Transverse colon (tissue), 4 donors: ENCODE results near the gene PHACTR3.

ENCODE experiments used
- CTCF ChIP-seq, 5 experiments: fragments of 200-600 bp in 3 of 5; fragments of 450-650 bp in 2 of 5; sonication (generic) in 3 of 5; IDR thresholded peaks; 1 replicate in 2 of 5; 2 replicates in 3 of 5; pipeline ENCODE4 v1.5.1; 2016 to 2017; ENCODE audit warnings: antibody characterized with exemption in 5 of 5, inconsistent platforms in 3 of 5, mild to moderate bottlenecking in 2 of 5, moderate library complexity in 1 of 5
- EP300 ChIP-seq: sonication (generic); formaldehyde crosslinking; IDR thresholded peaks from one replicate; pipeline ENCODE4 v1.6.1; 2017; ENCODE audit warnings: antibody characterized with exemption, low read depth
- POLR2A ChIP-seq: fragments of 450-650 bp; IDR thresholded peaks from one replicate; pipeline ENCODE4 v1.6.1; 2016; ENCODE audit warnings: antibody characterized with exemption, mild to moderate bottlenecking, moderate library complexity
- POLR2AphosphoS5 ChIP-seq, 3 donors: sonication (generic); formaldehyde crosslinking; IDR thresholded peaks; one replicate each; pipeline ENCODE4 v1.6.1; 2016; ENCODE audit warnings: antibody characterized with exemption in 3 of 3

- TF ChIP-seq POLR2A = no peak
- TF ChIP-seq CTCF (IDR thresholded peaks at IDR 0.05) = no peak
- TF ChIP-seq POLR2AphosphoS5 (IDR thresholded peaks at IDR 0.05) = no peak
- no peak for TF ChIP-seq EP300
These were observed 42.9 kb downstream of the PHACTR3 start for GRCh38 chr20:59647271-59647670.
